Right hindlimb (tissue), 1 donor: Measurements from ENCODE around the gene ZGPAT.

Source experiments
- DNase-seq: peaks from one replicate; pipeline ENCODE4 v3.0.0-alpha.2; 2018

ZGPAT gene

DNA sequence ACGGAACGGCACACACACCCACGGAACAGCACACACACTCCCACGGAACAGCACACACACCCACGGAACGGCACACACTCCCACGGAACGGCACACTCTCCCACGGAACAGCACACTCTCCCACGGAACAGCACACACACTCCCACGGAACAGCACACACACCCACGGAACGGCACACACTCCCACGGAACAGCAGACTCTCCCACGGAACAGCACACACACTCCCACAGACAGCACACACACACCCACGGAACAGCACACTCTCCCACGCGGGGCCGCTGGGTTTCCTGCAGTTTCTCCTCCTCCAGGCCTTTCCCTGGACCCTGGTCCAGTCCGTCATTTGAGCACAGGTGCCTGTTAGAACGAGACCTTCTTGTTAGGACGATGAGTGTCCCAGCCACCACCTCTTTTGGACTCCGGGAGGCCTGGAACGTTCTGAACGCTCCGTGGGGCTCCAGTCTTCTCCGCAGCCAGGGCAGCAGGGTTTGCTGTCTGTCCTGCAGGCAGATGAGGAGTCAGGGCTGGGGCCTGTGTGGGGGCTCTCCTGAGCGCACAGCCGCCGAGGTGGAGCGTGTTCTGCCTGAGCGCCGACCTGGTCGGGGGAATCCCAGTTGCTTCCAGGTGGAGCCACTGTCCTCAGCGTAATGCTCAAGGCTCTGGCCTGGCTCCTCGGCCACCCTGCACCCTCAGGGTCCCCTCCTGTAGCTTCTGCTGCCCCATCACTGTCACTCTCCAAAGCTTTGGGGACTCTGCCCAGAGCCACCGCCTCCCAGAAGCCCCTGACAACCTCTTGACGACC is 29.0 kb upstream of the ZGPAT start:
- no peak for DNase-seq

- DNase-seq: no peak
Measured at GRCh38 chr20:63679799-63680305, 28.0 kb upstream of the ZGPAT start.

GRCh38 chr20:63680427-63680826 is 27.4 kb upstream of the ZGPAT start:
- DNase-seq: no peak

DNA sequence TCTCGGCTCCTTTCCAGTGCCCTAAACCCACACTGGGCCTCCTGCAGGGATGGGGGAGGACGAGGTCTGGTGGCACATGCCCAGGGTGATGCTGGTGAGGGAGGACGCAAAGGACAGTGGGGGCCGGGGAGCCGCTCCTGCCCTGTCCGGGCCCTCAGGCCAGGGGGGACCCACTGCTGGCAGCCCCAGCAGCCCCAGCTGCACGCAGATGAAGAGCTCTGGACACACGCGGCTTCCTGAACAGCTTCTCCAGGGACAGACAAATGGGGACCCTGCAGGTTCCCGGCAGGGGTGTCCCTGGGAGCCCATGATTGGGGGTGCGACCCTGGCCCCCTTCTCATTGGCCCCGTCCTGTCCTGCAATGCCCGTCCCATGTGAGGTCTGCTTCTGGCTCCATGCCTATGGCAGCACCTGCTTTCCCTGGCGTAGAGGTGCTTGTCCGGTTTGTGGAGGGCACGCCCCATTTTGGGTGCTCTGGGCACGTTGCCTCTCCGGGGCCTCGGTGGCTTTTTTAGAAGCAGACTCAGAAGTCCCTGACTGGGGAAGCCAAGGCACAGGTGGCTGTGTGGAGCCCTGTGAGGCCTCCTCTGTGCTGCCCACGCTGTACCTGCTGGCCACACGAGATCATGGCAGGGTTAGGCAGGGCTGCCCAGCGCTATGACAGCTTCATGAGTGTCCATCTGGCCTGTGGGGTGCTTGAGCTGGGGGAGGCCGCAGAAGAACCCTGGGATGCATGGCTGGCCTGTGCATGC is 26.8 kb upstream of the ZGPAT start:
- no peak for DNase-seq

DNA sequence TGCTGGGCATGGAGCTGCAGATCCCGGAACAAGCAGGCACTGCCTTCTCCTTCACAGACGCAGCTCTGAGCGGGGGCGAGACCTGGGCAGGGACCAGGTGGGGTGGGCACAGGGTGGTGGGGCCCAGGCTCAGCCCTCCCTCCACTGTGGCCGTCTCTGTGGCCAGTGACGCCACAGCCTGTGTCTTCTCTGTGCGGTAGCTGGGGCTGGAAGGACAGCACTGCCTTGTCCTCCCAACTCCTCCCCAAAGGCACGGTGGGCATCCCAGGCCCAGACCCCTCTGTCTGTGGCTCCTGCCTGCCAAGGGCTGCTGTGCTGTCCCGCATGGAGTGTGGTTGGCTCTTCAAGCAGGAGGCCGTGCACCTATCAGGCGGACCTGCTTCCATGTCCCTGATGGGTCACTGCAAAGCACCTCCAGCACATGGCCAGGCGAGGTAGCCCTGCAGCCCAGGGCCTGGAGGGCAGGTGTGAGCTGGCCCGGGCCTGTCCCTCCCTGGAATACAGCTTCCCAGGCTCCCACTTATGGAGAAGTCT is 26.2 kb upstream of the ZGPAT start:
- DNase-seq: no peak

DNA sequence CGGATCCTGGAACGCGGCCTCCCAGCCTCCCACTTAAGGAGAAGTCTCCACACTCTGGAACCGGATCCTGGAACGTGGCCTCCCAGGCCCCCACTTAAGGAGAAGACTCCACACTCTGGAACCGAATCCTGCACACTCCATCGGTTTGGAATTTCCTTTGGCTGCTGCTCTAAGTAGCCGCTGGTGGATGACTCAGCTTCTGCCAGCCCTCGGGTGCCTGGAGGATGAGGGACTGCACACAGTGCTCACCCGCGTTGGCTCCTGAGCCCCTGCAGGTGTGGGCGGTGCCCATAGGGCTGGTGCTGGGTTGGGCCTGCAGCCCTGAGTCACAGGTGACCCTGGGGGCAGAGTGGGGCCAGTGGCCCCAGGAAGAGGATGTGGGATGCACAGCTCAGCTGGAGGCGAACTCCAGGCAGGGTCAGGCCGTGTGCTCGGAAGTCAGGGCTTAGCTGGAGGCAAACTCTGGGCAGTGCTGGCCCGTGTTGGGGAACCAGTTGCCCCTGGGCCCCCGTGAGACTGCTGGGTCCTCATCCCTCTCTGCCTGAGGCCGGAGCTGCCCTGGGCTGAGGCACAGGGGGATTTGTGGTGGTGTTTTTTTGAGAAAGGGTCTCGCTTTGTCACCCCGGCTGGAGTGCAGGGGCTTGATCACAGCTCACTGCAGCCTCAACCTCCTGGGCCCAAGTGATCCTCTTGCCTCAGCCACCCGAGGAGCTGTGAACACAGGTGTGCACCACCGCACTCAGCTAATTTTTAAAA is 25.3 kb upstream of the ZGPAT start:
- DNase-seq: no peak

- DNase-seq: no peak
Measured at GRCh38 chr20:63685269-63686026, 22.4 kb upstream of the ZGPAT start.

DNA sequence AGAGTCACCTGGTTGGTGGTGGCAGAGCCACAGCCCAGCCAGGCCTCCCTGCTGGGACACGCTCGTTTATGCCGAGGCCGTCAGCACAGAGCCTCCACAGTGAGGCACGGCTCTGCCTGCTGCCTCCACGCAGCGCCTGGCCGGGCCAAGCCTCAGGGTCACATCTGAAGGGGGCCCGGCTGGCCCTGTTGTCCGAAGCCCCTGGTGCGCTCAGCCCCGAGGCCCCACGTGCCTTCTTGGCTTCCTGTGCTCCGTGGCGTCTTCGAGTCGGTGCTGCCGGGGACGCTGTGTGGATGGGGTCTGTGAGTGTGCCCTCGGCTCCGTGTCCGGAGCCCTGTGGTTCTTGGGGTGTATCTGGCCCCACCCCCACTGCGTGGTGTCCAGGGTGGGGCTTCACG is 21.7 kb upstream of the ZGPAT start:
- DNase-seq: no peak

DNA sequence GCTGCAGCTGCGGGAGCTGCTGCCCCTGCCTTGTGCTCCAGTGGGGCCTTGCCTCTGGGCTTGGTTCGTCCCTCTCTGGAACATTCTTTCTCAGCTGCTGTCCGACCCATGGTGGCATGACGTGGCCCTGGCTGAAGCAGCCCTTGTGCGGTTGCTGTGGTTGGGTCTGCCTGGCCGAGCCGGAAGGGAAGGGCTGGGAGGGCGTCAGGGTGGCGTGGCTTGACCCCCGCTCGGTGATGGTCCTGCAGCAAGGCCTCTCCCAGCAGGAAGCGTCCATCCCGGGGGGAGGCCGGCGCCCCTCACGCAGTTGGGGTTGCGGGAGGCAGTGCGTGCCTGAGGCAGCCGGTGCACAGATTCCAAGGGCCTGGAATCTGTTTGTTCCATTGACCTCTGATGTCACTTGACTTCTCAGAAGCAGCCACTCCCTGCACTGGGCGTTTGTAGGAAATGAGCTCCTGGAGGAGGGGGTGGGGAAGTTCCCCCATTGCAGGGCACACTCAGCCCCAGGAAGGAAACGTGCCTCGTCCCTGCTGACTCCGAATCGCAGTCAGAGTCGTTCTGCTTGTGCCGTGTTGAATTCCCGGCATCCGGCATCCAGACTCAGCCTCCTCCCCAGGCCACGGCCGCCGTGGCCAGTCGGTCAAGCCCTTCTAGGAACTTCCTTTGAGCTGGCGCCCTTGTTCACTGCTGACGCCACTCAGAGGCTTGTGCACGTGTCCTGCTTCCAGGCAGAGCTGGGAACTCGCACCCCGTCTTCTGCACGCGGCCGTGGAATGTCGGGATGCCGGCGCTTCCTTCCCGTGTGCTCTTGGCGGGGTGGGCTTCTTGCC is 21.1 kb upstream of the ZGPAT start:
- DNase-seq: peak; percentile 69

GRCh38 chr20:63687419-63688178 is 20.2 kb upstream of the ZGPAT start:
- no peak for DNase-seq

DNA sequence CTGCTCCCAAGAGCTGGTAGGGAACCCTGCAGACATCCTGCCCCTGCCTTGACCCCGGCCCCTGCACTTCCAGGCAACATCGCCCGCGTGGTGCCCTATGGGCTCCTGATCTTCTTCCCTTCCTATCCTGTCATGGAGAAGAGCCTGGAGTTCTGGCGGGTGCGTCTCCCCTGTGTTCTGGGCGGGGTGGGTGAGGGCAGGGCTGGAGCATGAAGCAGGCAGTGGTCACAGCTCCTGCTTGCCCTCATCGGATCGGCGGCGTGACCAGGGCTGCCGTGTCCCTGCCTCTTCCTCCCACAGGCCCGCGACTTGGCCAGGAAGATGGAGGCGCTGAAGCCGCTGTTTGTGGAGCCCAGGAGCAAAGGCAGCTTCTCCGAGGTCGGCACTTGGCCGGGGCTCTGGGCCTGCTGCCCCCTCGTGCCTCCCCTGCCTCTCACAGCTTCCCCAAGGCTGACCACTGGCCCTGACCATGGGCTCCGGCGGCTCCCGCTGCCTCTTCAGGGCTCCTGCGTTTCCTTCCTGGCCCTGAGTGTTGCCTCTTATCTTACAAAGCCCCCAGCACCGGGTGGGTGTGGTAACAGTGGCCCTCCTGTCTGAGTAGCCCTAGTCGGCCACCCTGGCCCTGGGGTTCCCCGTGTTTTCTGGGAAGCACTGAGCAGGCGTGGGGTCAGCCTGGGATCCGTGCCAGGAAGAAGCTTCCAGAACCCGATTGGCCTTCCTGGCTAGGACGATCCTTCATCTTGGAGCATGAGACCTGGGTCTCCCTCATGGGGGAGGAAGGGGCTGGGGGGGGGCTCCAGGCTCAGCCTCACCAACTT is 19.4 kb upstream of the ZGPAT start:
- peak; percentile 33 for DNase-seq

- DNase-seq: peak; percentile 27
Measured at GRCh38 chr20:63689046-63690002, 18.5 kb upstream of the ZGPAT start.

DNA sequence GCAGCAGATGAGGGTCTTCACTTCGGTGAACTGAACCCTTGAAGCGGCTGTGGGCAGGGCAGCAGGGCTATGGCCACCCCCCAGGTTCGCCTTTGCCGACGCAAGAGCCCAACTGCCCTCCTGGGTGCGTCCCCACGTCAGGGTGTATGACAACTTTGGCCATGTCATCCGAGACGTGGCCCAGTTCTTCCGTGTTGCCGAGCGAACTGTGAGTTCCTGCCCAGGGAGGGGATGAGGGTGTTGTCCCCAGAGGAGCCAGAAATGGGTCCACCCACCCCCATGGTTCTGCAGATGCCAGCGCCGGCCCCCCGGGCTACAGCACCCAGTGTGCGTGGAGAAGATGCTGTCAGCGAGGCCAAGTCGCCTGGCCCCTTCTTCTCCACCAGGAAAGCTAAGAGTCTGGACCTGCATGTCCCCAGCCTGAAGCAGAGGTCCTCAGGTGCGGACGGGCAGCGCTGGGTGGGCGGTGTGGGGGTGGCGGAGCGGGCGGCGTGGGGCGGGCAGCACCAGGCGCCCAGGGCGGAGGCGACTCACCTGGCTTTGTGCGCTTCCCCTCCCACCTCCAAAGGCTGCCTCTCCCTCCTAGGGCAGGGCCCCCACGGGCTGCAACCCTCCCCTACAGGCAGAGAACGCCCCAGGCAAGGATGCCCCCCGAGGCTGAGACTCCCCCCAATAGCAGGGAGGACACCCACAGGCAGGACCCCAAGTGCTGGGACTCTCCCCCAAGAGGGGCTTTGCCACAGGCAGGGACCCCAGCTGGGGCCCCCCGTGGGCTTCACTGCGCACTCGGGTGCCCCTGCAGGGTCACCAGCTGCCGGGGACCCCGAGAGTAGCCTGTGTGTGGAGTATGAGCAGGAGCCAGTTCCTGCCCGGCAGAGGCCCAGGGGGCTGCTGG is 17.6 kb upstream of the ZGPAT start:
- no peak for DNase-seq

DNA sequence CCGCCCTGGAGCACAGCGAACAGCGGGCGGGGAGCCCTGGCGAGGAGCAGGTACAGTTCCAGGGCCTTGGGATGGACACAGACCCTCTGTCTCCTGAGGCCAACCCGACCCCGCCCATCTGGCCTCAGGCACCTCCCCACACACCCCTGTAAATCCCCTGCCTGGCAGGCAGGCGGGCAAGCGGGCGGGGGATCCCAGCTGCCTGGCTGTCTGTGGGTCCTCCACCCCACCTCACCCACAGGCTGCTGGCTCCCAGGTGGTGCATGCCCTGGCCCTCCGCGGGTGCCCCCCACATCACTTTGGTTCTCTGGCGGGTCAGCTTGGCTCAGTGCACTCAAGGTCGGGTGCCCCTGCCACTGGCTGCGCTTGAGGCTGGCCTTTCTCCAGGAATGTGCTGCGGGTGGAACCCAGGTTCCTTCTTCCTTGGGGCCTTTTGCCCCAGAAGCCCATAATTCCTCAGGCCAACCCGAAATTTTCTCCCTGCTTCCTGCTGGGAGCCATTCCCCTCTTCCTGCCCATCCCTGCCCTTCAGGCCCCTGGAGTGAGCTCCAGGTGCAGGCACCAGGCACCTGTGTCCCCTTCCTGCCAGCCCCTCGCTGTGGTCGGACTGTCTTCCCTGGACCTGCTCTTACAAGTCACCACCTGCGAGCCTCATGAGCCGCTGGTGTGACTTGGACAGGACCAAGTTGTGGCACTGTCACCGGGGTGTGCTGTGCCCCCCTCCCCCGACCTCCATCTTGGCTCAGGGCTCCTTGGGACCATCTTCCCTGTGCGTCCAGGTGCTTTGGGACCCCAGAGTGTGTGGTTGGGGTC is 16.7 kb upstream of the ZGPAT start:
- no peak for DNase-seq

DNA sequence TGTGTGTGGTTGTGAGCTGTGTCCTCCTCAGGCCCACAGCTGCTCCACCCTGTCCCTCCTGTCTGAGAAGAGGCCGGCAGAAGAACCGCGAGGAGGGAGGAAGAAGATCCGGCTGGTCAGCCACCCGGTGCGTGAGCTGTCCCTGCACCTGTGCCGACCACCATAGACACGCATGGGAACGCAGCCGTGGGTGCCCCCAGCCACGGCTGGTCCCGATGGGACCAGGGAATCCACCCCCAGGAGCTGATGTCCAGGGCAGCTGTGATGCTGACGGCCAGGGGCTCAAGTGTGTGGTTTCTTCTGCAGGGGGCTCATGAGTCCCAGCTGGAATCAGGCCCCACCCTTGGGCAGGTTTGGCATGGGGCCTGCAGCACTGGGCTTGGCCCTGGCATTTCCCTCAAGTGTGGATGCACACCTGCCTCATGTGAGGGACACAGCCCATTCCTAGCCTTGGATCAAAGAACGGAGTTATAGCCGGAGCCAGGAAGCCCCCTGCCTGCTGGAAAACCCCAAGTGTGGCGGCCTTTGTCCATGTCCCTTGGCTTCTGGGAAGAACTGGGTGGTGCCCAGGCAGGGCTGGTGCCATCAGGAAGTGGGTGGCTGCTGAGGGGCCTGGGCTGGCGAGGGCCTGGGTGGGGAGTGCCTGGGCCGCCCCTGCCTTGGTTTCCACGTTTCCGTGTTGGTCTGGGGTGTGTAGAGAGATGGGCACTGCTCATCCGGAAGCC is 16.0 kb upstream of the ZGPAT start:
- DNase-seq: no peak
